PFSK-1 (cell line): ENCODE data around the gene PTPN22.

Experiments used
- POLR2AphosphoS5 ChIP-seq: IDR thresholded peaks from 2 replicates; pipeline ENCODE4 v1.6.1; 2012; ENCODE audit warnings: low read depth, mild to moderate bottlenecking, control low read depth, low read length, moderate library complexity
- TF ChIP-seq, protein P1 (sequence below), 2 experiments: IDR thresholded peaks; 2 replicates each; pipeline versions ENCODE4 v1.6.1 to v1.8.0; 2011 to 2012; ENCODE audit warnings: low read depth in 2 of 2, low read length in 2 of 2, control low read depth in 1 of 2, inconsistent platforms in 1 of 2, mild to moderate bottlenecking in 1 of 2, moderate library complexity in 1 of 2; ENCODE audit not compliant: insufficient read depth in 1 of 2

DNA sequence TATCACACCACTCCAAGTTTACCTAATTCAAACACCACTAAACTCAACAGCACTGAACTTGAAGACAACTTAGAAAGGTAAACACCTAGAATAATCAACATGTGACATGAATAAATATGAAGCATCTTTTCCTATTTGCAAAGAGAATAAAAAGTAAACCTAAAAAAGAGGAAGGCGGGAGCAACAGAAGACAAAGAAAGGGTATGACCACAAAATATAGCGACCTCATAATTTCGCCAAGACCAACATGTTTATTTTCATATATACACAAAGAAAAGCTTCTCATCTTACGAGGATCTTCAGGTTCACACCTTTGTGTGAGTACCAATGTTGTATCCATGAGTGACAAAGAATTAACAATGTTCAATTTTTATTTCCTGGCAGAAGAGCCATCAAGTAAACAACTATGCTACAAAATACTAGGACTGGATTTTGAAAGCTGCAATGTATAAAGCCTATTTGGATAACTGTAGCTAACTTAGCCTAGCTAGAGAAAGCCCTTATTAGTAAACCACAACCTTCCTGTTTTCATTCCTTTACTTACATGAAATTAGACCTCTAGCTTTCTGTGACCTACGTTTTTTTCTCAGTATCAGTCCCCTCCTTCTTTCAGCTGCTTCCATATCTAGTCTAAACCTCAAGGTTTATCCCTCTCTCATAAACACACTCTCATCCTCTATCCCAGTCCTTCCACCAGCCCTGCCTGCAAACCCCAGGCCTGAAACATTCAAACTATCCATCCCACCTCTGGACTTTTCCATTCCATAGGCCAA is 91.0 kb downstream of the PTPN22 start:
- TF ChIP-seq, protein P1, sequence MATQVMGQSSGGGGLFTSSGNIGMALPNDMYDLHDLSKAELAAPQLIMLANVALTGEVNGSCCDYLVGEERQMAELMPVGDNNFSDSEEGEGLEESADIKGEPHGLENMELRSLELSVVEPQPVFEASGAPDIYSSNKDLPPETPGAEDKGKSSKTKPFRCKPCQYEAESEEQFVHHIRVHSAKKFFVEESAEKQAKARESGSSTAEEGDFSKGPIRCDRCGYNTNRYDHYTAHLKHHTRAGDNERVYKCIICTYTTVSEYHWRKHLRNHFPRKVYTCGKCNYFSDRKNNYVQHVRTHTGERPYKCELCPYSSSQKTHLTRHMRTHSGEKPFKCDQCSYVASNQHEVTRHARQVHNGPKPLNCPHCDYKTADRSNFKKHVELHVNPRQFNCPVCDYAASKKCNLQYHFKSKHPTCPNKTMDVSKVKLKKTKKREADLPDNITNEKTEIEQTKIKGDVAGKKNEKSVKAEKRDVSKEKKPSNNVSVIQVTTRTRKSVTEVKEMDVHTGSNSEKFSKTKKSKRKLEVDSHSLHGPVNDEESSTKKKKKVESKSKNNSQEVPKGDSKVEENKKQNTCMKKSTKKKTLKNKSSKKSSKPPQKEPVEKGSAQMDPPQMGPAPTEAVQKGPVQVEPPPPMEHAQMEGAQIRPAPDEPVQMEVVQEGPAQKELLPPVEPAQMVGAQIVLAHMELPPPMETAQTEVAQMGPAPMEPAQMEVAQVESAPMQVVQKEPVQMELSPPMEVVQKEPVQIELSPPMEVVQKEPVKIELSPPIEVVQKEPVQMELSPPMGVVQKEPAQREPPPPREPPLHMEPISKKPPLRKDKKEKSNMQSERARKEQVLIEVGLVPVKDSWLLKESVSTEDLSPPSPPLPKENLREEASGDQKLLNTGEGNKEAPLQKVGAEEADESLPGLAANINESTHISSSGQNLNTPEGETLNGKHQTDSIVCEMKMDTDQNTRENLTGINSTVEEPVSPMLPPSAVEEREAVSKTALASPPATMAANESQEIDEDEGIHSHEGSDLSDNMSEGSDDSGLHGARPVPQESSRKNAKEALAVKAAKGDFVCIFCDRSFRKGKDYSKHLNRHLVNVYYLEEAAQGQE (IDR thresholded peaks at IDR 0.05; ENCODE audit: insufficient read depth in 1 of 2, low read depth in 2 of 2, low read length in 2 of 2): no peak
- TF ChIP-seq POLR2AphosphoS5: no peak
